ENCODE results near the gene WASHC2A.
"Not testable (repeated sequence)": the region's sequence is repeated elsewhere in the genome, so short reads cannot be mapped to it uniquely, and the experiment has no call there.

WASHC2A gene

DNA sequence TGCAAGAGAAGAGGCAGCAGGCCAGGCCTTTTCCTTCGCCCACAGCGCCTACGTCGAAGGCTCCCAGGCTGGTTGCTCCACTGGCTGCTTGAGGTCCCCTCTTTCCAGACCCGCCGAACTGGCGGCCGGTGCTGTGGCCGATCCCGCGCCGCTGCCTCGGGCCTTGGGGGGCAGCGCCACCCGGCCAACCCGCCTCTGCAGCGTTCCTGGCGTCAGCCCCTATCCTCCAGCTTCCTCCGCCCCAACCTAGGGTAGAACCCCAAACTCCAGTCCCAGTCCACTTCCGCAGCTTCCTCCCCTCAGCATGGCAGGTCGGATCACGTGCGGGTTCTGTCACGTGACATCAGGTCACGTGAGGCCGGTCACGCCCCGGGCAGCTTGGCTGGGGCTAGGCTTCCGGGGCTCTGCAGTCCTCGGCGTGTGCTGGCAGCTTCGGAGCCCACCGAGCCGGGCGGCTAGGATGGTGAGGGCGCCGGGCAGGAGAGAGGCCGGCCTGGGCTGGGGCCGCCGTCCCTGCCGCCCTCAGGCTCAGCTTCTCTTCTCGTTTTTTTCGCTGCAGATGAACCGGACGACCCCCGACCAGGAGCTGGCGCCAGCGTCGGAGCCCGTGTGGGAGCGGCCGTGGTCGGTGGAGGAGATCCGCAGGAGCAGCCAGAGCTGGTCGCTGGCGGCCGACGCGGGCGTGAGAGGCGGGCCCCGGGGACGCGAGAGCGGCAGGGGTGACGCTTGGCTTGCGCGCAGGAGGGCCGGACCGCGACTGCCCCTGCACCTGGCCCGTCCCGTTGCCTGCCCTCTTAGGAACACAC is at the start of gene WASHC2A:
WASHC2A (plus strand) TSS at position 409 of the 806 bp plus-strand sequence; CDS start at position 461, 52 bp downstream.
- DNase-seq = not testable (repeated sequence)

GRCh38 chr10:50019279-50019678 is 48.5 kb upstream of the WASHC2A start:
- DNase-seq = not testable (repeated sequence)

DNA sequence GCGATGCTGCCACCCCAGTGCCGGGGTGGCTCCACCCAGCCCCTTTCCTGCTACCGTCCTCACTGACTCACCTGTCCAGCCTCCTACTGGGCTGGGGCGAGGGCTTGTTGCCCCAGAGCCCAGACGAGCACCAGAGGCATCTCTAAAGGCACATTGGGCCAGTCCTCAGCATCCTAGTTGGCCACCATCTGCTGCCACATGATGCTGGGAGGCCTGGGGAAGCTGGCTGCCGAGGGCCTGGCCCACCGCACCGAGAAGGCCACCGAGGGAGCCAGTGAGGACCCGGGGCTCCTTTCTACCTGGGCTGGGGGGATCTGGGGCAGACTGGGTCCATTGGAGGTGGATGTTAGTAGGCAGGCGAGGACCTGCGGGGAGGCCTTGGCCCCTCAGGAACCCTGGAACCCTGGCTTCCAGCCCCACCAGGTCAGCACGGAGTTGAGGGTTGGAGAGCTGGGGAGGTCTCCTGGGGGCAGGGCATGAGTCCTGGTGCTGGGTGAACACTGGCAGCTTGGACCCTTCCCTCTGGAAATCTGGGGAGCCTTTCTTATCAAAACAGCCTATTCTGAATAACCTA is 47.2 kb upstream of the WASHC2A start:
- DNase-seq = not testable (repeated sequence)

DNA sequence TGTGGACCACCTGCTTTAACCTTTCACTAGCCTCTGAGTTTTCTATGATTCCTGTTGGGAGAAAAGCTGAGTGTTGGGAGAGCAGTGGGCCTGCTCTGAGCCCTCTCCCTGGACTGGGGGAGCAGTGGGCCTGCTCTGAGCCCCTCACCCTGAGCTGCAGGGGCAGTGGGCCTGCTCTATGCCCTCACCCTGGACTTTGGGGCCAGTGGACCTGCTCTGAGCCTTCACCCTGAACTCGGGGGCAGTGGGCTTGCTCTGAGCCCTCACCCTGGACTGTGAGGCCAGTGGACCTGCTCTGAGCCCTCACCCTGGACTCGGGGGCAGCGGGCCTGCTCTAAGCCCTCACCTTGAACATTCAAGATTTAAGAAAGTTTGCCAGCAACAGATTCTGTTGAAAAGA is 46.1 kb upstream of the WASHC2A start:
- no peak for DNase-seq

DNA sequence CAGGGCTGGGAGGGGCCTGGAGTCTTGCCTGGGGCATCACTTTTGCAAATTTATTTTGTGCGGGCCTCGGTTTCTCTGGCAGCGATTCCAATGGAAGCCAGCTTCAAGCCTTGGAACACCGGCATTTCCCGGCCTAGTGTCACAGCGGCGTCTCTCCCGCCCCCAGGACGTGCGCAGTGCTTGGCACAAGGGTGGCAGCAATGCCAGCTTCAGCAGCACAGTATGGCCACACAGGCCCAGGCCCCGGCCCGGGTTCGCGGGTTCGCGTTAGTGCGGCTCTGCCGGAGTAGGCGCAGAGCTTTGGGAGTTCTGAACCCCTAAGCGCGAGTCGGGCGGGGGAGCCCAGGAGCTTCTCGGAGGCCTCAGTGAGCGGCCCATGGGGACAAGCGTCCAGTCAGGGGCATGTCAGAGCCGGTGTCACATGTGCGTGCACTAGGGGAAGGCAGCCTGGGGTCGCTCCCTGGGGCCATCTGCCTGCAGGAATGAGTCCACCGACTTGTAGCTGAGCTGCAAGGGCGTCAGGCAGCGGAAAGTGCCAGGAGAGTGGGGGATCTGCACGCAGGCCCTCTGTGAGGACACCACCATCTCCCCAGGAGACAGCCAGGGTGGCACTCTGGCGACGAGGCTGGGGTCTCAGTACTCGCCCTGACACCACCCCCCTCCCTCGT is 42.9 kb upstream of the WASHC2A start:
- DNase-seq = not testable (repeated sequence)

GRCh38 chr10:50025627-50026026 is 42.1 kb upstream of the WASHC2A start:
- no peak for DNase-seq

DNA sequence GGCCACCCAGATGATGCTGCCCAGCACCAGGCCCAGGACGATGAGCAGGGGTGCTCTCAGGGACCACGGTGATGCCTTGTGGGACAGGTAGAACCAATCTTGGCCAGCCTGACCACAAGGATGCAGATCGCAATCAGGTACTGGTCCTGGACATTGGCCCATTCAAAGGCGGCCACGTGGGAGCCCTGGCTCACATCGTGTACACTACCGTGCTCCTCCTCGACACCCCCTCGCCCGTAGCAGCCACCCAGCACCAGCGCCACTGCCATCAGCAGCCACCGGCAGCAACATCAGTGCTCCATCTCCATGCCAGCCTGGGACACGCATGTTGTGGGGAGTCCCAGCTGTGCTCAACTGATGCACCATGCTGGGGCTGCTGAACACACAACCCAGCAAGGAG is 40.6 kb upstream of the WASHC2A start:
- no peak for DNase-seq

GRCh38 chr10:50033481-50033880 is 34.3 kb upstream of the WASHC2A start:
- no peak for DNase-seq

DNA sequence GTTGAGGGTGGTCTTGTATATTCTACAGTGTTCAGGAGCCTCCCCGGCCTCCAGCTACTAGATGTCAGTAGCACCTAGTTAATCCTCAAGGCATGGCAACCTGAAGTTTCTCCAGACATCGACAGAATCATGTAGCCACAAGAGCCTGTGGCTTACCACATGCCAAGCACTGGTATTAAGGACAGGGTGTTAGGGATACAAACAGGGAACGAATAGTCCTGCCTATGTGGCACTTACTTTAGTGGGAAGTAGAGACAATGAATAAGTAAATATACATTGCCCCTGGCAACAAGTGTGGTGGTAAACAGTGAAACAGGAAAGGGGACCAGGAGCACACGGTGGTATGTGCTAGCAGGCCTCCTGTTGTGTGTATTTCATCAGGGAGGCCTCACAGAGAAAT is 32.4 kb upstream of the WASHC2A start:
- DNase-seq = not testable (repeated sequence)

DNA sequence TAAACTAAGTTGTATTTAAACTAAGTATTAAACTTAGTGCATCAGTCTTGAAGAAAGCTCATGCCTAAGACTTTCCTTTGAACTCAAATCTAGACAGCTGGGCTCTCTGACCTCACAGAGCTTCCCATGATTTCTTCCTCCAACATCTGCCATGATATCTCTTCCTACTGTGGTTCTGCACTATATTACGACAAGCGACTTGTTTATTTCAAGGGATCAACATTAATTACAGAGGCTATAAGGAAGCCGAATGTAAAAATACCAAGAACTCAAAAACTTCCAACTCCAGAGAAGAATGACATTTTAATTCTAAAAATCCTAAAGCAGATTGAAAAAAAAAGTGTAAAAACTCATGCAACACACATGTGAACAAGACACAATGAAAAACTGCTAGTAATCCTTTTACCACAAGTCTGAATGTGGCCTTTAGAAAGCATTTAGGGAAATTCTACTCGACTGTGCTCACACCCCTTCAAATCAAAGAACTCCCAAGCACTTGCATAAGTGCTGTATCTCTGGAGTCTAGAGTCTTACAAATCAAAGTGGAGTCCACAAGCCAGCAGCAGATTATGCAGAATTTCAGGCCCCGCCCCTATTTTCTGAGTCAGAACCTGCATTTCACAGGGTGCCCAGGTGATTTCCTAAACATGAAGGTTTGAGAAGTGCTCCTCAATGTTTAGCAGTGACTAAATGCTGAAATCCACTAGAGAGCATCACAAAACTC is 22.7 kb upstream of the WASHC2A start:
- DNase-seq = no peak

DNA sequence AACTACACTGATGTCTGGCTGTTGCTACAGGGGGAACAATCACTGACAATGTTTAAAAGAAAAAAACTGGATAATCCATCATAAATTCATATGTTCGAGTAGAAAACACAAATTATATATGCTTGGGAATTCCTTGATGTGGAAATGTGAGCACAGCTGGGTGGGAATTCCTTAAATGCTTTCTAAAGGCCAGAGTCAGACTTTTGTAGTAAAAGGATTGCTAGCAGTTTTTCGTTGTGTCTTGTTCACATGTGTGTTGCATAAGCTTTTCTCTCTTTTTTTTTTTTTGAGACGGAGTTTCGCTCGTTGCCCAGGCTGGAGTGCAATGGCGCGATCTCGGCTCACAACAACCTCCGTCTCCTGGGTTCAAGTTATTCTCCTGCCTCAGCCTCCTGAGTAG is 21.3 kb upstream of the WASHC2A start:
- DNase-seq = not testable (repeated sequence)

- not testable (repeated sequence) for DNase-seq
Observed at GRCh38 chr10:50047594-50047993, 20.2 kb upstream of the WASHC2A start.

DNA sequence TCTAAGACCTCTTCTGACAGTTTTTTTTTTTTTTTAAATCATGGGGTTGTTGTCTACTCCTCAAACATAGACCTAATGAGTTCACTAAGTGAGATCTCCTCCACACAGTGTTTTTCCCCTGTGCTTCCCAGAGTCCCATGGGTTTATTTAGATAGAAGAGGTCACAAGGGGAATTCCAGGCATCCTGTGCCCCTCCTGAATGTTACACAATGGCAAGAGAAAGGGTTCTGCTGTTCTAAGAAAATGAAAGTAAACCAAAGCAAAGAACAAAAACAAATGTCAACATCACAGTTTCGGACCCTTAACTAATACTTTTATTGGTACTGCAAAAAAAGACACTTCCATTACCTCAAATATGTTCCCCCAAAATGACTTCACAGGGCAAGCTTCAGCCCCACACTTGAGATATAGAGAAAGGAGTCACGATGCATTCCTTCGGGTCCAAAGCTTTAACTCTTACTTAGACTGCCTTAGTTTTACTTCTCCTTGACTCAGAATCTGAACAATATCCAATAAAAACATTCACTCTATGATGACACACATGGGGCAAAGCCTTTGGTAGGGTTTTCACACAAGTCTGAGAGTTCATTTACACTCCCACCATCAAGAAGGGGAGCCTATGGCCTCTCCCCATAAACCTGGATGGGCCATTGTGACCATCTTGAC is 15.6 kb upstream of the WASHC2A start:
- DNase-seq = not testable (repeated sequence)

DNA sequence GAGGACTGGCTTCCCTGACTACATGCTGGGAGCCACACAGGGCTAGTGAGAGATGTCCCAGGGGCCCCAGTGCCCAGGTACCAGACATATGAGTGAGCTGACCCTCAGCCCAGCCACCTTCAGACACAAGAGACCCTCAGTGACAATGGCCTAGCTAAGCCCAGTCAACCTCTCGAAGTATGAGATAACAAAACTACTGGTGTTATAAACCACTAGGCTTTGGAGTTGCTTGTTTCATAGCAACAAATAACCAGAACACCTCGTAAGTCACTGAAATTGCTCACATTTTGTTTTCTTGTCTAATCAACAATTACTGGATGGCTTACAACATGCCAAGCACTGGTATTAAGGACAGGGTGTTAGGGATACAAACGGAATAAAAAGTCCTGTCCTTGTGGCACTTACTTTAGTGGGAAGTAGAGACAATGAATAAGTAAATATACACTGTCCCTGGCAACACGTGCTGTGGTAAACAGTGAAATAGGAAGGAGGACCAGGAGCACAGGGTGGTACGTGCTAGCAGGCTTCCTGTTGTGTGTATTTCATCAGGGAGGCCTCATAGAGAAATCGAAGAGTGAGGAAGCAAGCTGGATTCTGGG is 14.9 kb upstream of the WASHC2A start:
- not testable (repeated sequence) for DNase-seq

DNA sequence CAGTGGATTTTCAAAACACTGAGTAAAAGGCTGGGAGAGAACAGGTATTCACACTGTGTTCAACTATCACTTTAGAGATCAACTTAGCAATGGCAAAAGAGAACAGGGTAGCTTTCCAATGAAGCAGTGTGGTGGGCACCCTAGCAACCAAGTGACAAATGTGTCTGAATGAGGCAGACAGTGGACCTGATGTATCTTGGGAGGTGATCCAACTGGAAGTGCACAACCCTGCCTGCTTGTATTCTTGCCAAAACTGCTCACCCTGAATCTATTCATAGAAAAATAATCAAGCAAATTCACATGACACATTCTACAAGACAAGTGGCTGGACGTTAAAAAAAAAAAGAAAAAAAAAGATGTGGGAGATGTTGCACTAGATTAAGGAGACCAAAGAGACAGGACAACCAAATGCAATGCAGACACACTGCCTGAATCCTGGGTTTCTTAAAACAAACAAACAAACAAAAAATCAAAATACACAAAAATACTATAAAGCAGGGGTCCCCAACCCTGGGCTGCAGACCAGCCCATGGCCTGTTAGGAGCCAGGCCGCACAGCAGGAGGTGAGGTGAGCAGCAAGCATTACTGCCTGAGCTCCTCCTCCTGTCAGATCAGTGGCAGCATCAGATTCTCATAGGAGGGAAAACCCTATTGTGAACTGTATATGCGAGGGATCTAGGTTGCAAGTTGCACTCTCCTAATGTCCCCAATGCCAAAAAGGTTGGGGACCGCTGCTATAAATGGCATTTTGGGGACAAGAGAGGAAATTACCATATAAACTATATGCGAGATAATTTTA is 12.1 kb upstream of the WASHC2A start:
- DNase-seq = not testable (repeated sequence)

- DNase-seq = not testable (repeated sequence)
Observed at GRCh38 chr10:50056654-50057053, 11.1 kb upstream of the WASHC2A start.

DNA sequence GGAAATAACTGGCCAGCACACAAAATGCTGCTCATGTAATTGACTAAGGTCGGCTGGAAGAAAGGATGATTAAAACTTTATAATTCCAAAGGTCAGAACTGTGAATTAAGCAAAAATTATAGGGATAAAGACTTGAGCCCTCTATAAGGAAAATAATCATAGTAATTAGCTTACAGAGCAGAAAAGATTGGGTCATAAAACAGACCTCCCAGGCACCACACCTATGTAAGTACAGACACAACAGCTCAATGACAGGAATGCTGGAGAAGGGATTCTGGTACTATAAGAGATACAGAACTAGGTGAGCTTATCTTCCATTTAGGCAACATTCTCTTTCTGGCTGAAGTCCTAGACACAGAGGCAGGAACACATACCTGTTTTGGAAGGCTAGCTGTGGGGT is 9.0 kb upstream of the WASHC2A start:
- DNase-seq = not testable (repeated sequence)

GRCh38 chr10:50059946-50060345 is 7.8 kb upstream of the WASHC2A start:
- DNase-seq = not testable (repeated sequence)

- not testable (repeated sequence) for DNase-seq
Observed at GRCh38 chr10:50061548-50061947, 6.2 kb upstream of the WASHC2A start.

DNA sequence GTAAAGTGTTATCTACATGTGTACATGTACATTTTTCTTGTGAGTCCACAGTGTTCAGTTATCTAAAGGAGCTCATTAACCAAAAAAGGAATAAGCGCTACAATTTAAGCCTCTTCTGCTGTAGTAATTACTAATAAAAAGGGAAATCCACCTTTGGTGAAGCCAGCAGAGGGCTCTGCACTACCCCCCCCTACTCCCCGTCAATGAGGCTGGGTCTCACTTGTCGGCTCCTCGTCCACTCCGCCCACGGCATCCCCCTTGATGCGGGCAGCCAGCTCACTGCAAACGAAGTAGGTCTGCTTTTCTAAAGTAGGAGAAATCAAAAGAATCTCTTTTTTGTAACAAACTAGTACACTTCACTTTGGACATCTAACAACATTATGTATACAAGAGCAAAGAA is 4.7 kb upstream of the WASHC2A start:
- no peak for DNase-seq

DNA sequence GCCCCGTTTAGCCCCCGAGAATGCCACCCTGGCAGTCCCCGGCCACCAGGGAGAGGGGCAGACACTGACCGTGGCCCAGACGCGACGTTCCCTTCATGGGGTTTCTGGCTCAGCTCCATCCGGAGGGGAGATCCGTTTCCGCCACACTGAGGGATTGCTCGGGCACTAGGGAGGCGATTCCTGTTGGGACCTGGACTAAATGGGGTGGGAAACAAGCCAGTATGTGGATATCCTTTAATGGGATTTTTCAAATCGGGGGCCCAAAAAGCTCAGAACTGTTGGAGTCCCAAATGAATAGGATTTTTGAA is 552 bp downstream of the WASHC2A start:
- DNase-seq = not testable (repeated sequence)

Measured in COR-L47 (cell line).